ENCODE results near the gene PIK3C2G.

DNA sequence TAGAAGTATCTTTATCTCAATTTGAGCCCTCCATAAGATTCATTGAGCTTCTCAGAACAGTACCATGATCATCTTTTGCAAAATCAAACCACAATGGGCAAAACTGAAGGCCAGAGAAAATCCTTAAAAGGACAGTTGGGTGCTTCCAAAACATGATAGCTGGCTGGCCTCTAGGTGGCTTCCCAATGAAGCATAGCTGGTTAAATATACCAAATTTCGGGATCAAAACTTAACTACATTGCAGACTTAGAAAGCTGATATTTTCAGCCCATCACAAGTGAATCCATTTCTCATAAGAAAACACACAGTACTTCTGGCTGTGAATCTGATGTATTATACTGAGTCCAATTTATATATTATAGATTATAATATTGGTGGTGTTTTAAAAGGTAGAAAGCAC is 15.3 kb upstream of the PIK3C2G start:
- TF ChIP-seq POLR2AphosphoS5 (IDR thresholded peaks at IDR 0.05; ENCODE audit: low read depth, low read length) (no peak), REST (IDR thresholded peaks at IDR 0.05; ENCODE audit: insufficient read depth in 1 of 2, low read depth in 2 of 2, low read length in 2 of 2) (no peak), TAF1 (IDR thresholded peaks at IDR 0.05; ENCODE audit: borderline replicate concordance, insufficient read depth, low read length) (no peak), SIN3A (IDR thresholded peaks at IDR 0.05; ENCODE audit: borderline replicate concordance, insufficient read depth, low read length) (no peak)

All from PFSK-1 (cell line).